Measurements from ENCODE around the gene ARMC3. TPM values are rescaled to one million over a fixed set of nuclear protein-coding genes. Genes with fewer than 3 reads are reported as not detected.
"Not testable (repeated sequence)": the region's sequence is repeated elsewhere in the genome, so short reads cannot be mapped to it uniquely, and the experiment has no call there.

Gene ARMC3
- total RNA-seq, 5 donors from 2014 or later (not counting 1 experiment from before 2014, with no cell fraction given), result not detected

DNA sequence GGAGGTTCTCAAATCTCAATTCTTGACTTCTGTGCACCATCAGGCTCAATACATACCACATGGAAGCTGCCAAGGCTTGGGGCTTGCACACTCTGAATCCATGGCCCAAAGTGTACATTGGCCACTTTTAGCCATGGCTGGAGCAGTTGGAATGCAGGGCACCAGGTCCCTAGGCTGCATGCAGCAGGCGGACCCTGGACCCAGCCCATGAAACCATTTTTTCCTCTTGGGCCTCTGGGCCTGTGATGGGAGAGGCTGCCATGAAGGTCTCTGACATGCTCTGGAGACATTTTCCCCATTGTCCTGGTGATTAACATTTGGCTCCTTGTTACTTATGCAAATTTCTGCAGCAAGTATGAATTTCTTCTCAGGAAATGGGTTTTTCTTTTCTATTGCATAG is 19.0 kb upstream of the ARMC3 start:
- Mint-ChIP-seq H3K27ac (no peak overlapping the region), H3K4me3 (no peak overlapping the region), H3K36me3 (peaks cover 9% of the 10 kb centered on the region), H3K4me1 (peaks cover 3 to 8% (median 7%) of the 10 kb centered on the region in 3 donors), H3K9me3 (peaks cover 7 to 44% (median 16%) of the 10 kb centered on the region in 3 donors), H3K27me3 (no peaks in the 10 kb centered on the region)
- H3K4me3 ChIP-seq (ENCODE audit: control insufficient read depth in 1 of 2, extremely low read depth in 1 of 2, low read length in 1 of 2), result no peak overlapping the region
- ATAC-seq (replicated peaks in 1 of 4) (no peak), DNase-seq (no peak)
- no peaks in the 10 kb centered on the region for H3K9me3 ChIP-seq
- ChIA-PET POLR2A (no interaction called here), CTCF (no interaction called here)
- H3K4me1 ChIP-seq (ENCODE audit: control insufficient read depth in 1 of 2, extremely low read depth in 1 of 2, insufficient read depth in 2 of 2, low read length in 2 of 2), result no peaks in the 10 kb centered on the region
- WGBS (ENCODE audit: insufficient coverage), result 86% methylated on average over 1 of the region's 1 CpG
- H3K27me3 ChIP-seq (replicated peaks in 1 of 2; ENCODE audit: control insufficient read depth in 2 of 2, extremely low read depth in 1 of 2, insufficient read depth in 2 of 2, low read length in 1 of 2), result no peaks in the 10 kb centered on the region
- no peak overlapping the region for H3K27ac ChIP-seq (ENCODE audit: low read length)
- H3K36me3 ChIP-seq (ENCODE audit: control insufficient read depth in 2 of 2, extremely low read depth in 1 of 2, insufficient read depth in 1 of 2, low read length in 1 of 2), result no peaks in the 10 kb centered on the region

DNA sequence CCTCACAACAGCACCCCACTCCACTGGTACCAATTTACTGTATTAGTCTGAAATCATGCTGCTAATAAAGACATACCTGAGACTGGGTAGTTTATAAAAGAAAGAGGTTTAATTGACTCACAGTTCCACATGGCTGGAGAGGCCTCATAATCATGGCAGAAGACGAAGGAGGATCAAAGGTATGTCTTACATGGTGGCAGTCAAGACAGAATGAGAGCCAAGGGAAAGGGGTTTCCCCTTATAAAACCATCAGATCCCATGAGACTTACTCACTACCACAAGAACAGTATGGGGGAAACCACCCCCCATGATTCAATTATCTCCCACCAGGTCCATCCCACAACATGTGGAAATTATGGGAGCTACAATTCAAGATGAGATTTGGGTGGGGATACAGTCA is 18.2 kb upstream of the ARMC3 start:
- H3K36me3 Mint-ChIP-seq, result not testable (repeated sequence)
- POLR2A ChIA-PET, result interaction anchor here in 1 of 2 donors (0.6 kb wide), 1 partner anchor 74 kb away, joined by 10 read pairs; no protein-coding TSS in a partner anchor

DNA sequence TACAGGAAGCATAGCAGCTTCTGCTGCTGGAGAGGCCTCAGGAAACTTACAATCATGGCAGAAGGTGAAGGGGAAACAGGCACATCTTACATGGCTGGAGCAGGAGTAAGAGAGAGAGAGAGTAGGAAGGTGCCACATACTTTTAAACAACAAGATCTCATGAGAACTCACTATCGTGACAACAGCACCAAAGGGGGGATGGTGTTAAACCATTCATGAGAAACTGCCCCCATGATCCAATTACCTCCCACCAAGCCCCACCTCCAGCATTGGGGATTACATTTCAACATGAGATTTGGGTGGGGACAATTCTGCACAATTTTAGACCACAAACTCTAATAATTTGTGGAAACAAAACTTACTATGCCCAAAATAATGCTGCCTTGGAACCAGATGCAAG is 16.8 kb upstream of the ARMC3 start:
- ATAC-seq (replicated peaks in 1 of 4), result no peak
- H3K4me1 ChIP-seq (ENCODE audit: control insufficient read depth in 1 of 2, extremely low read depth in 1 of 2, insufficient read depth in 2 of 2, low read length in 2 of 2), result no peaks in the 10 kb centered on the region
- H3K9me3 Mint-ChIP-seq, result peaks cover 7 to 33% (median 12%) of the 10 kb centered on the region in 3 donors
- peaks cover 3 to 8% (median 7%) of the 10 kb centered on the region in 3 donors for H3K4me1 Mint-ChIP-seq
- H3K36me3 ChIP-seq (ENCODE audit: control insufficient read depth in 2 of 2, extremely low read depth in 1 of 2, insufficient read depth in 1 of 2, low read length in 1 of 2), result no peaks in the 10 kb centered on the region
- no peaks in the 10 kb centered on the region for H3K27me3 ChIP-seq (replicated peaks in 1 of 2; ENCODE audit: control insufficient read depth in 2 of 2, extremely low read depth in 1 of 2, insufficient read depth in 2 of 2, low read length in 1 of 2)
- H3K9me3 ChIP-seq, result no peaks in the 10 kb centered on the region
- peaks cover 9% of the 10 kb centered on the region for H3K36me3 Mint-ChIP-seq
- H3K4me3 ChIP-seq (ENCODE audit: control insufficient read depth in 1 of 2, extremely low read depth in 1 of 2, low read length in 1 of 2), result no peak overlapping the region
- H3K27me3 Mint-ChIP-seq, result no peaks in the 10 kb centered on the region
- H3K27ac Mint-ChIP-seq, result no peak overlapping the region
- CTCF ChIA-PET, result no interaction called here
- POLR2A ChIA-PET, result no interaction called here
- whole genome bisulfite sequencing (ENCODE audit: insufficient coverage), result no CpG with 5 or more reads among the region's 1 CpG
- DNase-seq, result no peak
- no peak overlapping the region for H3K4me3 Mint-ChIP-seq
- H3K27ac ChIP-seq (ENCODE audit: low read length), result no peak overlapping the region

More for the DNA sequence above, 18.2 kb upstream of the ARMC3 start:
- CTCF ChIA-PET; H3K4me1 Mint-ChIP-seq; H3K27ac ChIP-seq (ENCODE audit: low read length); H3K27ac Mint-ChIP-seq; H3K27me3 ChIP-seq (replicated peaks in 1 of 2; ENCODE audit: control insufficient read depth in 2 of 2, extremely low read depth in 1 of 2, insufficient read depth in 2 of 2, low read length in 1 of 2); H3K9me3 ChIP-seq; H3K36me3 ChIP-seq (ENCODE audit: control insufficient read depth in 2 of 2, extremely low read depth in 1 of 2, insufficient read depth in 1 of 2, low read length in 1 of 2); H3K4me1 ChIP-seq (ENCODE audit: control insufficient read depth in 1 of 2, extremely low read depth in 1 of 2, insufficient read depth in 2 of 2, low read length in 2 of 2); ATAC-seq (replicated peaks in 1 of 4); DNase-seq; H3K4me3 ChIP-seq (ENCODE audit: control insufficient read depth in 1 of 2, extremely low read depth in 1 of 2, low read length in 1 of 2); H3K27me3 Mint-ChIP-seq; H3K4me3 Mint-ChIP-seq: not testable (repeated sequence)
- peaks cover 7 to 41% (median 16%) of the 10 kb centered on the region in 3 donors for H3K9me3 Mint-ChIP-seq
- no CpG with 5 or more reads among the region's 1 CpG for WGBS (ENCODE audit: insufficient coverage)

DNA sequence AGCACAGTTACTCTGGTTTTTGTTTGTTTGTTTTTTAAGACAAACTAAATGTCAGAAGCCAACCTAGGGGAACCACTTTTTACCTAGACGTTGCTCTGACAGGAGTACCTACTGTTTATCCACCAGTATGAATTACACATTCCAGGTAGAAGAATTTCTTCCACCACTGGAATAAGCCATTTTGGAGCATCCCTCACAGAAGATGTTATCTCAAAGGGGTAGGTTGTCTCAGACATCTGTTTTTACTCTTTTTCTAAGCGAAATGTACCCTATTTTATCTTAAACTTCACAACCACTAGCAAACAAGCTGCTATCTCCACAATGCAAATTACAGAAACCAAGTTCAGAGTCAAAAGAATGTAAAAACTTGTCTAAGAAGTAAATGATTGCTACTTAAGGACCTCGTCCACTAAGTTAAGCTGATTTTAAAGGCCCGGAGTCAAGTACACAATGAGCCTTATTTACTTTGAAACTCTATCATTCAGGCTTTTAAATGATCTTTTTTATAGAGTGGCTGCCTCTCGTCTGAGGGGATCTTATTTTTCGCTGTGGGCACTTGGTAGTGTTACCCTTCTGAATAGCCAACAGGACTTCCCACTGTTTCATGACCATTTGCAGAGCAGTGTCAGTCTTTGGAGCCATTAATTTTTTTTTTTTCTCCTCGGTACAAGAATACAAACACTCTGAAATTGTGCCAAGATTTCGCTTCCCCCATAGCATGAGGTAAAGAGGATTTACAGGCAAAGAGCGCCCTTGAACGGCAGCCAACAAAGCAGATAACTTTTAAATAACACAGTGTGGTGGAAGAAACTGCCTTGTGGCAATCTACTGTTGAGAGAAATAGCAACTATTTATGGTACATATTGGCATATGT is 15.7 kb upstream of the ARMC3 start:
- POLR2A ChIA-PET, result no interaction called here
- H3K9me3 Mint-ChIP-seq, result peaks cover 7 to 33% (median 12%) of the 10 kb centered on the region in 3 donors
- H3K4me1 ChIP-seq (ENCODE audit: control insufficient read depth in 1 of 2, extremely low read depth in 1 of 2, insufficient read depth in 2 of 2, low read length in 2 of 2), result no peaks in the 10 kb centered on the region
- H3K4me3 Mint-ChIP-seq, result no peak overlapping the region
- CTCF ChIA-PET, result no interaction called here
- no peaks in the 10 kb centered on the region for H3K9me3 ChIP-seq
- no peak overlapping the region for H3K27ac Mint-ChIP-seq
- H3K4me3 ChIP-seq (ENCODE audit: control insufficient read depth in 1 of 2, extremely low read depth in 1 of 2, low read length in 1 of 2), result no peak overlapping the region
- DNase-seq, result no peak
- ATAC-seq (replicated peaks in 1 of 4), result no peak
- no peak overlapping the region for H3K27ac ChIP-seq (ENCODE audit: low read length)
- WGBS (ENCODE audit: insufficient coverage), result no CpG with 5 or more reads among the region's 10 CpGs
- H3K27me3 ChIP-seq (replicated peaks in 1 of 2; ENCODE audit: control insufficient read depth in 2 of 2, extremely low read depth in 1 of 2, insufficient read depth in 2 of 2, low read length in 1 of 2), result no peaks in the 10 kb centered on the region
- peaks cover 3 to 8% (median 7%) of the 10 kb centered on the region in 3 donors for H3K4me1 Mint-ChIP-seq
- peaks cover 9% of the 10 kb centered on the region for H3K36me3 Mint-ChIP-seq
- no peaks in the 10 kb centered on the region for H3K36me3 ChIP-seq (ENCODE audit: control insufficient read depth in 2 of 2, extremely low read depth in 1 of 2, insufficient read depth in 1 of 2, low read length in 1 of 2)
- H3K27me3 Mint-ChIP-seq, result no peaks in the 10 kb centered on the region

DNA sequence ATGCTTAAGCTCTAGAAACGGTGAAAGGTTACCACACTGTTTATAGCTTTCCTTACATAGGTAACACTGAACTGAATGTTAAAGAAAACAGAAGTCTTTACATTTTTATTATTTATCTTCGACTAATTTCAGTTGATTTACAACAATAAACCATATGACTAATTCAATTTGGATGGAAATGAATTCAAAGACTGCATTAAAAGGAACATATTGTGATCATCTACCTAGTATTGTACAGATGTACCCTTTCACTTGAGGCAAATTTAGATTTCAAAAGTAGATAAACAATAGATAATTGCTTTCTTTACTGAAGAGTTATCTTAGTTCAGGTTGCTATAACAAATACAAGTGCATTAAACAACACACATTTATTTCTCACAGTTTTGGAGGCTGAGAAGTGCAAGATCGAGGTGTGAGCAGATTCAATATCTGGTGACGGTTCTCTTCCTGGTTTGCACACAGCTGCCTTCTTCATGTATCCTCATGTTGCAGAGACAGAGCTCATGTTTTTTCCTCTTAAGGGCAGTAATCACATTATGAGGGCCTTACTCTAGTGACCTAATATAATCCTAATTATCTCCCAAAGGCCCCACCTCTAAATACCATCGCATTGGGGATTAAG is 15.0 kb upstream of the ARMC3 start:
- Mint-ChIP-seq H3K27me3 (no peaks in the 10 kb centered on the region), H3K9me3 (peaks cover 4 to 26% (median 12%) of the 10 kb centered on the region in 3 donors), H3K4me3 (no peak overlapping the region), H3K36me3 (peaks cover 9% of the 10 kb centered on the region), H3K27ac (no peak overlapping the region), H3K4me1 (peaks cover 3 to 8% (median 7%) of the 10 kb centered on the region in 3 donors)
- no peaks in the 10 kb centered on the region for H3K36me3 ChIP-seq (ENCODE audit: control insufficient read depth in 2 of 2, extremely low read depth in 1 of 2, insufficient read depth in 1 of 2, low read length in 1 of 2)
- WGBS (ENCODE audit: insufficient coverage), result 60% methylated on average over 1 of the region's 5 CpGs
- no peaks in the 10 kb centered on the region for H3K4me1 ChIP-seq (ENCODE audit: control insufficient read depth in 1 of 2, extremely low read depth in 1 of 2, insufficient read depth in 2 of 2, low read length in 2 of 2)
- ATAC-seq (replicated peaks in 1 of 4) (no peak), DNase-seq (peak in 5 of 35 experiments; percentile 8 to 29 (median 10))
- POLR2A ChIA-PET, result interaction anchor here in 1 of 2 donors (0.7 kb wide), 1 partner anchor 15 kb away, joined by 3 read pairs; the partner anchor contains the start of gene ARMC3
- peak overlapping the region; percentile 50 for H3K27ac ChIP-seq (ENCODE audit: low read length)
- CTCF ChIA-PET, result no interaction called here
- peaks cover 1% of the 10 kb centered on the region for H3K9me3 ChIP-seq
- H3K4me3 ChIP-seq (ENCODE audit: control insufficient read depth in 1 of 2, extremely low read depth in 1 of 2, low read length in 1 of 2), result no peak overlapping the region
- no peaks in the 10 kb centered on the region for H3K27me3 ChIP-seq (replicated peaks in 1 of 2; ENCODE audit: control insufficient read depth in 2 of 2, extremely low read depth in 1 of 2, insufficient read depth in 2 of 2, low read length in 1 of 2)

DNA sequence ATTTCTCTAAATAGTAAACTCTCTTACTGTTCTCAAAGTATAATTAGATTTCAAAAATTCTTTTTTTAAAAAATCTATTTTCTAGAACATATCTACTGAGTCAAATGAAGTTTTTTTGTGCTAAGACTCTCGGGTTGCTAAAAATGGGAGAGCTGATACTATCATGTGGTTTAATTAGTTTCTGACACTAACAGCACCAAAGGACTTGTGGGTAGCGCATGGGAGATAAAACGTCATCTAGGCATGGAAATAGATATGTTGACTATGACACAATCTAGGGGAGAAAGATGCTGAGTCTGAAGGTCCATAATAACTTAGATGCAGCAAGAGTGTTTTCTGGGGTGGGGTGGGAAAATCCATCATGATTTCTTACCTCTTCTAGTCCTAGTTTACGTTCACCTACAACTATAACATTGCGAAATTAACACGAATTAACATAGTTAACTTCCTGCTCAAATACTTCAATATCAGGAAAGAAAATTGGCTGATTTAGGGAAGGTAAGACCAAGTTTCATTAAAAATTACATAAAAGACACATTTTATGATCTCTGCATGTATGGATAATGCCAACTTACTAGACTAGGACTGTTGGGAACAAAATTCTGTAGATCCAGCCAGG is 14.3 kb upstream of the ARMC3 start:
- CTCF ChIA-PET, result no interaction called here
- no peak overlapping the region for H3K4me3 Mint-ChIP-seq

More for the DNA sequence above, 14.3 kb upstream of the ARMC3 start:
- Mint-ChIP-seq H3K36me3 (peaks cover 9% of the 10 kb centered on the region), H3K27me3 (no peaks in the 10 kb centered on the region), H3K4me1 (peaks cover 3 to 8% (median 7%) of the 10 kb centered on the region in 3 donors), H3K9me3 (peaks cover 4 to 19% (median 12%) of the 10 kb centered on the region in 3 donors), H3K27ac (no peak overlapping the region)
- WGBS (ENCODE audit: insufficient coverage), result no CpG with 5 or more reads among the region's 6 CpGs
- Histone ChIP-seq H3K36me3 (ENCODE audit: control insufficient read depth in 2 of 2, extremely low read depth in 1 of 2, insufficient read depth in 1 of 2, low read length in 1 of 2) (no peaks in the 10 kb centered on the region), H3K27me3 (replicated peaks in 1 of 2; ENCODE audit: control insufficient read depth in 2 of 2, extremely low read depth in 1 of 2, insufficient read depth in 2 of 2, low read length in 1 of 2) (no peaks in the 10 kb centered on the region), H3K9me3 (peaks cover 2% of the 10 kb centered on the region), H3K4me3 (ENCODE audit: control insufficient read depth in 1 of 2, extremely low read depth in 1 of 2, low read length in 1 of 2) (no peak overlapping the region), H3K4me1 (ENCODE audit: control insufficient read depth in 1 of 2, extremely low read depth in 1 of 2, insufficient read depth in 2 of 2, low read length in 2 of 2) (no peaks in the 10 kb centered on the region), H3K27ac (ENCODE audit: low read length) (peak overlapping the region; percentile 50)
- POLR2A ChIA-PET, result interaction anchor here in 1 of 2 donors (0.7 kb wide), 1 partner anchor 14 kb away, joined by 3 read pairs; the partner anchor contains the start of gene ARMC3
- ATAC-seq (replicated peaks in 1 of 4) (no peak), DNase-seq (peak in 5 of 35 experiments; percentile 4 to 48 (median 8))

All from T-cell (primary cell).